ENCODE measurements around the gene MALSU1. TPM values are rescaled to one million over a fixed set of nuclear protein-coding genes. Genes with fewer than 3 reads are reported as not detected.

The MALSU1 gene
- total RNA-seq (2022) (108 and 114 TPM in 2 replicates), Bru-seq, nascent RNA (percentile 92 among the genes with signal in this experiment), BruChase-seq, experiment 1, labeled RNA remaining after a 6-hour chase (percentile 76 among the genes with signal in this experiment), BruChase-seq, experiment 2, labeled RNA remaining after a 2-hour chase (percentile 91 among the genes with signal in this experiment)
- long read RNA-seq, transcript MALSU1-202 (4 exons, 3,044 nt), result major isoform, 118 of 130 reads
- long read RNA-seq, partial matches to known transcripts, result 2 of 130 reads
- long read RNA-seq, other reads (novel, unspliced or antisense), result 8 of 130 reads

DNA sequence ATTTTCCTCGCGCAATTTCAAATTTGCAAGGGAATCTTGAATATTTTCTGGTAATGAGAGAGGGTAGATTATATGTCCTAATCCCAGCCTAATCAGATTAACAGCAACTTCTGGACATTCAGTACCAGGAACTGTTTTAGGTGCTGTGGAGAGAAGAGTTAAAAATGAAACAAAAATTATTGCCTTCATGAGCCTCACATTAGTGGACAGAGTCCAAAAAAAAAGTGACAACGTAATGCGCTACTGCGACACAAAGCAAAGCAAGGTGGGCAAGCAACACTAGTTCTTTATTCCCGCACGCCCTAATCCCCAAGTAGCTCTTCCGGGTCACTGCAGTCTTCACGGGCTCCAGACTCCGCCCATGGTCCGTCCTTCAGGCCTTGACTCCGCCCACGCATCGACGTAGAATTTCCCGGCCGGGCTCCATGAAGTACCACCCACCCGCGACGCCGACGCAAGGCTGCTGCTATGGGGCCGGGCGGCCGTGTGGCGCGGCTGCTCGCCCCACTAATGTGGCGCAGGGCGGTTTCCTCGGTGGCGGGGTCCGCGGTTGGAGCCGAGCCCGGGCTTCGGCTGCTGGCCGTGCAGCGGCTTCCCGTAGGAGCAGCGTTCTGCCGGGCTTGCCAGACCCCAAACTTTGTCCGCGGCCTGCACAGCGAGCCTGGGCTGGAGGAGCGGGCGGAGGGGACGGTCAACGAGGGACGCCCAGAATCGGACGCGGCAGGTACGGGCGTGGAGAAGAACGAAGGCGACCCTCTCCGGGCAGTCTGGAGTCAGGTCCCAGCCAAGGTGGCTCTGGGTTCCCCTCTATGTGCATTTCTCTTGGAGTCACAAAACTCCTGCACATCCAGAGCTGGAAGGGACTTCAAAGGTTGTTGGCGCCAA lies at the start of gene MALSU1:
TSS of gene MALSU1 (plus strand) at position 455 of the 885 bp plus-strand sequence. CDS start at position 469, 14 bp downstream.
- BruUV-seq (replicated peaks), result TSS peak; percentile 73
- peak; percentile 99 for DNase-seq
- peaks cover 59% of the 10 kb centered on the region for H3K4me1 Mint-ChIP-seq (ENCODE audit: low read depth, unreplicated experiment)
- no peaks in the 10 kb centered on the region for H3K27me3 Mint-ChIP-seq (ENCODE audit: unreplicated experiment)
- intact Hi-C loops (cut with micrococcal nuclease; ENCODE audit: unreplicated experiment), result loop anchor here (1.0 to 2.0 kb wide), 2 partner anchors 26 to 34 kb away; no protein-coding TSS in a partner anchor
- peaks cover 50% of the 10 kb centered on the region for H3K36me3 Mint-ChIP-seq (ENCODE audit: insufficient read depth, unreplicated experiment)
- H3K27ac Mint-ChIP-seq (ENCODE audit: unreplicated experiment), result peak within 1 kb of the TSS; percentile 84
- TF ChIP-seq, protein P1, sequence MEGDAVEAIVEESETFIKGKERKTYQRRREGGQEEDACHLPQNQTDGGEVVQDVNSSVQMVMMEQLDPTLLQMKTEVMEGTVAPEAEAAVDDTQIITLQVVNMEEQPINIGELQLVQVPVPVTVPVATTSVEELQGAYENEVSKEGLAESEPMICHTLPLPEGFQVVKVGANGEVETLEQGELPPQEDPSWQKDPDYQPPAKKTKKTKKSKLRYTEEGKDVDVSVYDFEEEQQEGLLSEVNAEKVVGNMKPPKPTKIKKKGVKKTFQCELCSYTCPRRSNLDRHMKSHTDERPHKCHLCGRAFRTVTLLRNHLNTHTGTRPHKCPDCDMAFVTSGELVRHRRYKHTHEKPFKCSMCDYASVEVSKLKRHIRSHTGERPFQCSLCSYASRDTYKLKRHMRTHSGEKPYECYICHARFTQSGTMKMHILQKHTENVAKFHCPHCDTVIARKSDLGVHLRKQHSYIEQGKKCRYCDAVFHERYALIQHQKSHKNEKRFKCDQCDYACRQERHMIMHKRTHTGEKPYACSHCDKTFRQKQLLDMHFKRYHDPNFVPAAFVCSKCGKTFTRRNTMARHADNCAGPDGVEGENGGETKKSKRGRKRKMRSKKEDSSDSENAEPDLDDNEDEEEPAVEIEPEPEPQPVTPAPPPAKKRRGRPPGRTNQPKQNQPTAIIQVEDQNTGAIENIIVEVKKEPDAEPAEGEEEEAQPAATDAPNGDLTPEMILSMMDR (IDR thresholded peaks at IDR 0.05; ENCODE audit: unreplicated experiment), result no peak
- H3K9me3 Mint-ChIP-seq (ENCODE audit: low read depth, unreplicated experiment), result no peaks in the 10 kb centered on the region
- H3K4me3 Mint-ChIP-seq (ENCODE audit: low read depth, unreplicated experiment), result peak within 1 kb of the TSS; percentile 94
- CTCF ChIA-PET, result interaction anchor here (0.6 to 3.0 kb wide), 15 partner anchors 9 to 174 kb away, joined by 3 to 22 read pairs (median 4); no protein-coding TSS in a partner anchor

DNA sequence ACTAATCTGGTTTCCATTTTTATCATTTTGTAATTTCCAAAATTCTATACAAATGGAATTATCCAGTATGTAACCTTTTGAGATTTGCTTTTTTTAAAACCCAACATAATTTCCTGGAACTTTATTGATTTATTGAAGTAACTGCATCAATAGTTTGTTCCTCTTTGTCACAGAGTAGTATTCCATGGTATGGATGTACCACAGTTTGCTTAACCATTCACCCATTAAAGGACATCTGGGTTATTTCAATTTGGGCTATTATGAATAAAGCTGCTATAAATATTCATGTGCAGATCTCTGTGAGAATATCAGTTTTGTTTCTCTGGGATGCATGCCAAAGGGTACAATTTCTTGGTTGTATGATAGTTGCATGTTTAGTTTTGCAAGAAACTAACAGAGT lies 49.7 kb upstream of the MALSU1 start:
- Mint-ChIP-seq H3K4me3 (ENCODE audit: low read depth, unreplicated experiment) (no peak overlapping the region), H3K9me3 (ENCODE audit: low read depth, unreplicated experiment) (peaks cover 5% of the 10 kb centered on the region), H3K36me3 (ENCODE audit: insufficient read depth, unreplicated experiment) (peaks cover 6% of the 10 kb centered on the region), H3K4me1 (ENCODE audit: low read depth, unreplicated experiment) (peaks cover 18% of the 10 kb centered on the region), H3K27ac (ENCODE audit: unreplicated experiment) (no peak overlapping the region), H3K27me3 (ENCODE audit: unreplicated experiment) (peaks cover 40% of the 10 kb centered on the region)
- TF ChIP-seq, protein P1 (IDR thresholded peaks at IDR 0.05; ENCODE audit: unreplicated experiment), result no peak
- DNase-seq, result no peak
- no TSS peak for BruUV-seq (replicated peaks)
- CTCF ChIA-PET, result interaction anchor here (1.1 kb wide), 1 partner anchor 163 kb away, joined by 3 read pairs; no protein-coding TSS in a partner anchor
- intact Hi-C loops (cut with micrococcal nuclease; ENCODE audit: unreplicated experiment), result loop anchor here (10.0 kb wide), 1 partner anchor 165 kb away; no protein-coding TSS in a partner anchor

DNA sequence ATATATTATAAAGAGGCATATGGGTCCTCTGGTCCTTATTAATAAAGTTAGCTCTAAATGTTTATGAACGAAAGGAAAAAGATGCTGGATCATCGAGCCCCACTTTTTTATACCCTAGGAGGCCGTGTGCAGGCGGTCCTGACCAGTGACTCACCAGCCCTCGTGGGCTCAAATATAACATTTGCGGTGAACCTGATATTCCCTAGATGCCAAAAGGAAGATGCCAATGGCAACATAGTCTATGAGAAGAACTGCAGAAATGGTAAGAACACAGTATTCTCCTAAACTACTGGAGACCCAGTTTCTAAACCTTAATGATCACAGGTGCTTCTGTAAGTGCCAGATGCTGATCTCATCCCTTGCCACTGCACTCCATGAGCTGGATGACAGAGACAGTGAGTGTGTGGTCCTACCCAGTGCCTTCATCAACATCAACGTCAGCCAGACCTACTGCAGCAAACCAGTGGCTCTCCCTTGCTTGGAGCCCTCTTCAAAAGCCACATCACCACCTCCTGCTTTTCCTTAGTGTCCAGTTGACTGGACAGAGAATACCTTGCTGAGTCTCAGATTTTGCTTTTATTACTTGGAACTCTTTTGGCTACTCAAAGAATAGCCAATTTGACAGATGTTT lies 45.0 kb upstream of the MALSU1 start:
- intact Hi-C loops (cut with micrococcal nuclease; ENCODE audit: unreplicated experiment), result no loop called here
- CTCF ChIA-PET, result no interaction called here
- H3K9me3 Mint-ChIP-seq (ENCODE audit: low read depth, unreplicated experiment), result peaks cover 5% of the 10 kb centered on the region
- no peak for DNase-seq
- TF ChIP-seq, protein P1 (IDR thresholded peaks at IDR 0.05; ENCODE audit: unreplicated experiment), result no peak
- H3K27ac Mint-ChIP-seq (ENCODE audit: unreplicated experiment), result no peak overlapping the region
- H3K27me3 Mint-ChIP-seq (ENCODE audit: unreplicated experiment), result peaks cover 67% of the 10 kb centered on the region
- H3K4me3 Mint-ChIP-seq (ENCODE audit: low read depth, unreplicated experiment), result no peak overlapping the region
- H3K4me1 Mint-ChIP-seq (ENCODE audit: low read depth, unreplicated experiment), result no peaks in the 10 kb centered on the region
- H3K36me3 Mint-ChIP-seq (ENCODE audit: insufficient read depth, unreplicated experiment), result no peaks in the 10 kb centered on the region
- no TSS peak for BruUV-seq (replicated peaks)

DNA sequence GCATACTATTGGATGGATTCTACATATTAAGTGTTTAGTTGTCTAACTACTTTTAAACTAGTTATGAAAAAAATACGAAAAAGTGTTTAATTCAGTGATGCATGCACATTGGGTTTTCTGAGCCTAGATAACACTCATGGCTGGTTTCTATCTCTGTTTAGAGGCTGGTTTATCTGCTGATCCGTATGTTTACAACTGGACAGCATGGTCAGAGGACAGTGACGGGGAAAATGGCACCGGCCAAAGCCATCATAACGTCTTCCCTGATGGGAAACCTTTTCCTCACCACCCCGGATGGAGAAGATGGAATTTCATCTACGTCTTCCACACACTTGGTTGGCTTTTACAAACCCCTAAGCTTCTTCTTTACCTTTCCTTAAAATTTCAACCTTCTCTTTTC lies 42.4 kb upstream of the MALSU1 start:
- BruUV-seq (replicated peaks), result no TSS peak
- peaks cover 3% of the 10 kb centered on the region for H3K9me3 Mint-ChIP-seq (ENCODE audit: low read depth, unreplicated experiment)
- no peak for DNase-seq
- CTCF ChIA-PET, result no interaction called here
- intact Hi-C loops (cut with micrococcal nuclease; ENCODE audit: unreplicated experiment), result no loop called here
- H3K4me1 Mint-ChIP-seq (ENCODE audit: low read depth, unreplicated experiment), result no peaks in the 10 kb centered on the region
- no peak overlapping the region for H3K27ac Mint-ChIP-seq (ENCODE audit: unreplicated experiment)
- no peak overlapping the region for H3K4me3 Mint-ChIP-seq (ENCODE audit: low read depth, unreplicated experiment)
- TF ChIP-seq, protein P1 (IDR thresholded peaks at IDR 0.05; ENCODE audit: unreplicated experiment), result no peak
- H3K36me3 Mint-ChIP-seq (ENCODE audit: insufficient read depth, unreplicated experiment), result no peaks in the 10 kb centered on the region
- H3K27me3 Mint-ChIP-seq (ENCODE audit: unreplicated experiment), result peaks cover 58% of the 10 kb centered on the region
